Activated CD4-positive, alpha-beta T cell treated with anti-CD3 and anti-CD28 coated beads, Interleukin-2, amount 50 U/mL, for 24 hours (primary cell): ENCODE data around the gene OPN1SW.

Experiments used
- DNase-seq, 2 donors: peaks; one replicate each; pipeline ENCODE4 v3.0.0-alpha.2; 2020; ENCODE audit warnings: low read depth in 1 of 2, low spot score in 1 of 2

OPN1SW gene, protein sequence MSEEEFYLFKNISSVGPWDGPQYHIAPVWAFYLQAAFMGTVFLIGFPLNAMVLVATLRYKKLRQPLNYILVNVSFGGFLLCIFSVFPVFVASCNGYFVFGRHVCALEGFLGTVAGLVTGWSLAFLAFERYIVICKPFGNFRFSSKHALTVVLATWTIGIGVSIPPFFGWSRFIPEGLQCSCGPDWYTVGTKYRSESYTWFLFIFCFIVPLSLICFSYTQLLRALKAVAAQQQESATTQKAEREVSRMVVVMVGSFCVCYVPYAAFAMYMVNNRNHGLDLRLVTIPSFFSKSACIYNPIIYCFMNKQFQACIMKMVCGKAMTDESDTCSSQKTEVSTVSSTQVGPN

DNA sequence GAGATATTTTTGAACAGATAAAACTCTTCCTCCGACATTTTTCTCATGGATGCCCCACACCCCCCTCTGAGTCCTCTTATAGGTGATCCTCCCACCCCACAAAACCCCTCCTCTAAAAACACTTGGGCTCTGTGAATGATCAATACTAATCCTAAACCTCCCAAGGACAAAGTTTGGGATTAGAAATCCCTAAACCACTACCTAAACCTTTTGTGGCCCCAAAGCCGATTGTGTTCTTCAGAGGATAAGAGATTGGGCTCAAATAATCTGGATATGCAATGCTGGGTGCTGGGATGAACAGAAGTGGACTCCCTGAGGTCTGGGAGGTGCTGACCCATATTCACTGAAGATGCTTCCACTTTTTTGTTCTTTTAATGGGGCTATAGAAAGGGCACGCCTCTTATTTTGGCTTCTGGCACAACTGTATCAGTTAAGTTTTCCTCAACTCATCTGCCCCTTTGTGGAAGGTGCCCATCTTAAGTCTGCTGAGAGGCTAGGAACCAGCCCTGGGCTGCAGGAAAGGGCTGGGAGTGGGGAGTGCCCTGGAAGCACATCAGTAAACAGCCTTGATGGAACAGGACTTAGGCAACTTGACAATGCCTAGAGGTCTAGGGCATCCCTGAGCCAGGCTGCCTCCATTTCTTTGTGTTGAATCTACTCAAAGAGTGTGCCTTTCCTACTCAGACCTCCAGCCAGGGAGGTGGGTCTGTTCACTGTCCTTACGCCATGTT lies at the start of gene OPN1SW:
TSS of gene OPN1SW (minus strand) at position 51 of the 731 bp plus-strand sequence. CDS start at position 38, 13 bp downstream.
- no peak for DNase-seq

DNA sequence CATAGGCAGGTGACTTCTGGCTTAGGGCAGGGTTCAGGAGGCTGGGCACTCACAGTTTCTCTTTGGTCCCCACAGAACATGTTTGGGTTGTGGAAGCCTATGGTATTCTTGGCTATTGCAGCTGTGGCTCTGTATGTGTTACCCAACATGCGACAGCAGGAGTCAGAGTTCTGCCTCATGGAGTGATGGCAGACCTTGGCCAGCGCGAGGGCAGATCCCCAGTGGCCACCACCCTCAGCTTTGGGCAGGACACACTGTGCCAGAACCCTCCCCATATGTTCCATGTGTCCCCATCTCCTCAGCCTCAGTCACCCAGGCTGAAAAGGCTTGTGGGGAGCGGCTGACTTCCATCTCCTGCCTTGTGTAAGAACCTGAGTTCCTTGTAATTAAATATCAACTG lies 46.1 kb upstream of the OPN1SW start:
- DNase-seq = no peak

DNA sequence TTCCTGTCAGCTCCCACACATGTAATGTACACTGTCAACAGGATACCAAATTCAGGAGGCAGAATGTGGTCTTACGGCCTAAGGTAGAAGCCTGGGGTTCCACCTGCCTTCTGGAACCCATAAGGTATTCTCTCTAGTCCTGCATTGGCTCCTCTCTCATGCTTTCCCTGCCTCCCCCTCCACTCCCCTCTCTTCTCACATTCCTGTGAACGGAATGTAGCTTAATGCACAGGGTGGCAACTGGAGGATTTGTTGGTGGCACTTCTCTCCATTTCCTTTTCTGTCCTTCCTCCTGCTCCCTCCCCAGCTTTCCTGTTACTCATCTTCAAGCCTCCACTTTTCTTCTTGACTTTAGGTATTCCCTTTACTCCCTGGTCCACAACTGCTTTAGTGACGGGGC lies 43.1 kb upstream of the OPN1SW start:
- no peak for DNase-seq

DNA sequence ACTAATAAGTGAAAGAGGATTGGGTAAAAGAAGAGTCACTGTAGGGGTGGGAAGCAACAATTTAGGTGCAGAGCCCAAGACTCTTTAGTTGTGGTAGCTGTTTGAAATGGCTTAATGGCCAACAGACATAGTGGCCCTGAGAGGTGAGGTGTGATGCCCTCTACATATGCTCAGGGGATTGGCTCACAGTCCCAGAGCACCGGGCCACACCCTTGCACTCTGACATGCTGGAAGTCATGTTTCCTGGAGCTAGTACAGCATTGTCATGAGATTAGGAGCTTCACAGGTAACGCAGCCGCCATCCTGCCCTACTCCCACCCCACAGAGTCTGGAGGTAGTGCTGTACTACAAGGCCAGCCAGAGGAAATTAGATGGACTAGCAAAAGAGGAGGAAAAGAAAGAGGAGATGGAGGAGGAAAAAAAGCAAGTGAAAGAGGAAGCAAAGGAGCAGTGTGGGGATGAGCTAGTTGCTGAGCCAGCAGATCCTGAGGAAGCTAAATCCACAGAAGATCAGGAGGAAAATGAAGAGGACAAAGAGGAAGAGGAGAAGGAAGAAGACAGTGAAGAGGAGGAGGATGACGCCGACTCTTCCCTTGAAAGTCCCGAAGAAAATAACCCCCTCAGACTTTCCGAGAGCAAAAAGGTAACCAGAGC lies 39.8 kb upstream of the OPN1SW start:
- DNase-seq = no peak

DNA sequence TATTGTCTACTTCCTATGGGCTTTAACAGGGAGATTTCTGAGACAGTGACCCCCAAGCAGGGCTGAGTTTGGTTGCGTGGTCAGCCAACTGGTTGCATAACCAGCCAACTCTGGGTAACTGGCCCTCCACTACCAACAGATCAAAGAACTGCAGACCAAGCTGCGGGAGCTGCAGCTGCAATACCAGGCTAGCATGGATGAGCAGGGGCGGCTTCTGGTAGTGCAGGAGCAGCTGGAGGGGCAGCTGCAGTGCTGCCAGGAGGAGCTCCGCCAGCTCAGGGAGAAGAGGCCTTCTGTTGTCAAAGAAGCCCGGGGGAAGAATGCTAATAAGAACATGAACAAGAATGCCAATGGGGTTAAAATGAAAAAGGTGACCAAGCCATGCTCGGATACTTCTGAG lies 38.9 kb upstream of the OPN1SW start:
- DNase-seq = no peak

DNA sequence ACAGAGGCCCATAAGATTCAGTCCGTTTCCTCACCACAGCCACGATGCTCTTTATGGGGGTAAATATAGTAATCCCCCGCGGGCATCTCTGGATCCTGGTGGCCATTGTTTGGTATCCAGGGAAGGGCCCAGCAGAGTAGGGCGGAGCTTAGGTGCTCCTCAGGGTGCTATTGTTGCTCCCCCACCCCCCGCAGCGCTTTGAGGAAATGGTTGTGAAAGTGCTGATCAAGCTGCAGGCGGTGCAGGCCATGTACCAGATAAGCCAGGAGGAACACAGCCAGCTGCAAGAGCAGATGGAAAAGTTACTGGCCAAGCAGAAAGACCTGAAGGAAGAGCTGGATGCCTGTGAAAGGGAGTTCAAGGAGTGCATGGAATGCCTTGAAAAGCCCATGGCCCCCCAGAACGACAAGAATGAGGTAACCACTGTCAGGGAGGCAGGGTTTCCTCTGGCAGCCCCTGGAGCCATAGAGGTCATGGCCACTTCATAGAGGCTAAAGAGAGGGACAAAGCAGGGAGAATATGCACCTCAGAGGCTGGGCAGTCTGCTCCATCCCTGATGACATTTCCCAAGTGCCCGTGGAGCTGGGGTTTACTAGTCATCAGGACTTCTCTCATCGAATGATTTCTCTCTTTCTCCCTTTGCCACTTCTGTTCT lies 37.0 kb upstream of the OPN1SW start:
- no peak for DNase-seq

DNA sequence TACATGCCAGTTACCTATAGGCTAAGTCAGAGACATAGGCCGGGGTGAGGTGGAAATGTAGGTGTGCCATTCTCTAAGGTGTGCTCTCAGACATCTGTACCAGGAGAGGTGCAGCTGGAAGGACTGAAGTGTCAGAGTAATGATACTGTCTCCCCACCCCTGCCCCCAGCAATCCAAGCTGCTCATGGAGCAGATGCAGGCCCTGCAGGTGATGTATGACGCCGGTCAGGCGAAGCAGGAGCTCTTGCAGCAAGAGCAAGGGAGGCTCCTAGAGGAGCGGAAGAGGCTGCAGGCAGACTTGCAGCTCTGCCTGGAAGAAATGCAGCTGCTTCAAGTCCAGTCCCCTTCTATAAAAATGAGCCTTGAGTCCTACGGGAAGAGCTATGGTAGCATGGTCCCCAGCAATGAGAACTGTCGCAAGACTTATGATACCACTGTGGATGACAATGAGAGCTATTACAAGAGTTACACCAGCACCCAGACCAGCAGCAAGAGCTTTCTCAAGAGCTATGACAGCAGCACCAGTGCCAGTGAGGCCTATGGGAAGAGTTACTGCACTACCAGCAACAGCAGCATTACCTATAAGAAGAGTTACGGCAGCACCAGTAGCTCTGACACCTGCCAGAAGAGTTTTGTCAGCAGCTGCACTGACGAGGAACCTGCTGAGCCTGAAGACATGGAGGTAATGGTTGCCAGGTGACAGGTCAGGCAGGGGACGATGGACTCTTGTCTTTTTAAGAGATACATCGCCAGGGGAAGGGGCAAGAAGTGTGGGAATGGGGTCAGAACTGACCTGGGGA lies 36.2 kb upstream of the OPN1SW start:
- DNase-seq = no peak

DNA sequence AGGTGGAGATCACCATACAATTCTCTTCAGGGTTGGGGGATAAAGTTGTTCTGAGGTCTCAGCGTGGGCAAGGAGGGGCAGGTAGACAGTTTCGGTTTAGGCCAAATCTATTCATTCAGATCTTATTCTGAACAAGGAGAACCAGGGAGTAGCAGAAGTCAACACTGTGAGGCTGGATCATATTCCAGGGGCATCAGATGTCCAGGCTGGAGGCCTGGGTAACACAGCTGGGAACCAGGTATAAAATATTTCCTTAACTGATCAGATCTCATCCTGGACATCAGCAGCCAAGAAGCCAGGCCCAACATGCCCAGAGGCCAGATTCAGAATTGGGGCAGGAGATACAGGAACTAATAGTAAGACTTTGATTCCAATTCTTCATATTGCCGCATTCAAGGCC lies 35.4 kb upstream of the OPN1SW start:
- no peak for DNase-seq

DNA sequence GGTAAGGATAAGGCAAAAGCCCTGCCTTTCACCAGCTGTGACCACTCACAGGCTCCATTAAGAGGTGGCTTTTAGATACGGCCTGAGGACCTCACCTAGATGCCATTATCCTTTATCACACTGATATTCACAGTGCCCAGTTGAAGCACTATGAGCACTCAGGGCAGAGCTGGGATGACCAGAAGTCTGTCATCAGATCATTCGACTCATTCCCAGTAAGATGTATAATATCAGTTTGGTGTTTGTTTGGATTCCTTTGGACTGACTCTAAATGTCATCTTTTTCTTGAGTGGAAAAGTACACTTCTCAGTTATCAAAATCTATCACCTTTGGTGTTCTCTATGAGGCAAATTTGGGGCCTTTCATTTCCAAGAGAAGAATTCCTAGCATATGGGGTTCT lies 34.9 kb upstream of the OPN1SW start:
- DNase-seq = no peak

DNA sequence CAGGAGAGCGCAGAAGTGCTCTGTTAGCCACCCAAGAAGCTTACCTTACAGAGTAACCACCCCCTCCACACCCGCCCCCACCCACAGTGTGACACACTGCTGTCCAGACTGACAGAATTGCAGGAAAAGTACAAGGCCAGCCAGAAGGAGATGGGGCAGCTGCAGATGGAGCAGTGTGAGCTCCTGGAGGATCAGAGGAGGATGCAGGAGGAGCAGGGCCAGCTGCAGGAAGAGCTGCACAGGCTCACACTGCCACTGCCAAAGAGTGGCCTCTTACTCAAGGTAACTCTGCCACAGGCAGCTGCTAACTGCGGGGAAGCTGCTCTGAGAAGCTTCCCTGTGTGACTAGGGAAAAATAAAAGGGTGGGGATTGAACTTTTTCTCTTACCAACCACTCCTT lies 33.8 kb upstream of the OPN1SW start:
- no peak for DNase-seq

DNA sequence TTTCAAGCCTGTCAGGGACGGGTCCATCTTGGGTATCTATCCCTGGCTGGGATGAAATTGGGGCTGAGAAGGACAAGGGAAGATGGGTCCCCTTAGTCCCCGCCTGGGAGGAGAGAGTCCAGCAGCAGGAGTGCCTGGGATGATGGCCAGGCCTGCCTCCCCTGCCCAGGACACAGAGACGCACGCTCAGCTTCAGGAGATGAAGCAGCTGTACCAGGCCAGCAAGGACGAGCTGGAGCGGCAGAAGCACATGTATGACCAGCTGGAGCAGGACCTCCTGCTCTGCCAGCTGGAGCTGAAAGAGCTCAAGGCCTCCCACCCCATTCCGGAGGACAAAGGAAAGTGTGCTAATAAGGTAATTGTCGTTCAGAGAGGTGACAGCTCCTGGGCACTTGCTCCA lies 31.6 kb upstream of the OPN1SW start:
- no peak for DNase-seq

DNA sequence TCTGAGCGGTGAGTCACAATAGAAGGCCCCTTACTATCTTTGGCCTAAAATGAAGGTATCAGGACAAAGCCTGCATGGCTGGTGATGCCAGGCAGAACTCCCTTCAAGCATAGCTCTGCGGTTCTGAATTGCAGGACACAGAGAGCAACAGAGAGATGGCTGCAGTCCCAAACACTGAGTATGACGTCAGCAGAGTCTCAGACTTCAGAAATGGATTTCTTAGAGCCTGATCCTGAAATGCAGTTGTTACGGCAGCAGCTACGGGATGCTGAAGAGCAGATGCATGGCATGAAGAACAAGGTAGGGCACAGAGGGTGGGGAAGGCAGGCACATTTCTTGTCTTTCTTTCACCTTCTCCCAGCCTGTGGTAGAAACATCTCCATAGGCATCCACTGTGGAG lies 29.6 kb upstream of the OPN1SW start:
- no peak for DNase-seq

DNA sequence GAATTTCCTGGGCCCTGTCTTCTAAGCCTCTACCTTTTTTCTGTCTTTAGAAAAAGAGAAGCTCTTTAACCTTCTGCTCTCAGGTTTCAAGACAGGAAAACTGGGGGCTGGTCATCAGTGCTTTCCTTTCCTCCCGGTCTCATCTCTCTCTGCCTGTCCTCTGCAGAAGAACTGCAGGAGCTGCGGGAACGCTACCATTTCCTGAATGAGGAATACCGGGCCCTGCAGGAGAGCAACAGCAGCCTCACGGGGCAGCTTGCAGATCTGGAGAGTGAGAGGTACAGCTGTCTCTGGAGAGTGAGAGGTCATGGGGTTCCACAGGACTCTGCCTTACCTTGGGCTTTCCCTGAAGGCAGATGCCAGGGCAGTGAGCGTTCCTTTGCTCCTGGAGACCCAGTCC lies 28.9 kb upstream of the OPN1SW start:
- DNase-seq = no peak

DNA sequence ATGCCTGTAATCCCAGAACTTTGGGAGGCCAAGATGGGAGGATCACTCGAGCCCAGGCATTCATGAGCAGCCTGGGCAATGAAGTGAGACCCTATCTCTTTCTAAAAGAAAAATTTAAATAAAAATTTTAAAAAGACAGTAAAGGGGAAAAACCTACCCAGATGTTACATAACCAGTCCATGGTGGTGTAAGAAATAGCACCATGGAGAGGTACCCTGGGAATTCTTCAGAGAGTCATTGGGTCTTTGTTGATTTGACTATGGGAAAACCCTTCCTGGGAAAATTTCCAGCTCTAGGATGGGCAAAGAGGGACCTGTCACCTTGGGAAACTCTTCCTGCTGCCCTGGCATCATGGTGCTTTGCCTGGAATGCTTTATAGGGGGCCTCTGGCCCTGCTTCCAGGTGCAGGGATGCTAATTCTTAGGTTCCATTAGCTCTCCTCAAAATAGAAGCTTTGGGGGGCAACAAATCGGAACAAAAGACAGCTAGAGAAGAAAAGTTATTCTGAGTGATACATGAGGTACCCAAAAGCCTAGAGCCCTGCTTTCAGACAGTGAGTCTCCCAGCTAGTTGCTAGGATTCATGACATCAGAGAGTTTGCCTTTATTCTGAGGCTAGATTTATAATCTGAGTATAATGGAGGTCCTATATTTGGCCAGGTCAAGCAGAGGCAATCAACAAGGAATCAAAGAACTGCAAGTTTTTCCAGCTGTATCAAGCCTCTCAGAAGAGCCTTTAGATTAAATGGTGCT lies 26.2 kb upstream of the OPN1SW start:
- no peak for DNase-seq

DNA sequence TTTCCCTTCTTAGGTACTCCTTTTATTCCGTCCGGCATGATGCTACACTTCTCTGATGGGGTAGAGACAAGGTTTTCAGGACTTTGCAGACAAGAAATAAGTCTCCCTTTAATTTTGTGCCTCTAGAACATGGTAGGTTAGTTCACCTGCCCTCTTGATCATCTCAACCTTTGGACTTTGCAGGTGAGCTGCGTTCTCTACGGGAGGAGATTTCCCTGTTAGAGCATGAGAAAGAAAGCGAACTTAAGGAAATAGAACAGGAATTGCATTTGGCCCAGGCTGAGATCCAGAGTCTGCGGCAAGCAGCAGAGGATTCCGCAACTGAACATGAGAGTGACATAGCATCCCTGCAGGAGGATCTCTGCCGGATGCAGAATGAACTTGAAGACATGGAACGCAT lies 25.4 kb upstream of the OPN1SW start:
- no peak for DNase-seq

DNA sequence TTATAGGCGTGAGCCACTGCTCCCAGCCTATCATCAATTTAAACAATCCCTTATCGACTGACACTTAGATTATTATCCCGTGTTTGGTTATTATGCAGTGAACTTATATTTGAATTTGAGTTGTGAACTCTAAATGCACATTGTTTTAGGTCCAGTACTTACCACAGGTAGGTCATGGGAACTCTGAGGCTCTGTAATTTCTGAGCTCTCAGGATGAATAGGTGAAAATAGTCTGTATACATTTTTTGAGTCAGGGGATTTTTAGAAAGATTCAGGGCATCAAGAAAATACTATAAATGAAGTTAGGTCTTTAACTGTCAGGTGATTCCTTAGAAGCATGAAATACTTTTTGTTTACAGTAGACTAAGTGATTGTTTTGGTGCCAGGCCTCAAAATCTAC lies 25.0 kb upstream of the OPN1SW start:
- DNase-seq = no peak

DNA sequence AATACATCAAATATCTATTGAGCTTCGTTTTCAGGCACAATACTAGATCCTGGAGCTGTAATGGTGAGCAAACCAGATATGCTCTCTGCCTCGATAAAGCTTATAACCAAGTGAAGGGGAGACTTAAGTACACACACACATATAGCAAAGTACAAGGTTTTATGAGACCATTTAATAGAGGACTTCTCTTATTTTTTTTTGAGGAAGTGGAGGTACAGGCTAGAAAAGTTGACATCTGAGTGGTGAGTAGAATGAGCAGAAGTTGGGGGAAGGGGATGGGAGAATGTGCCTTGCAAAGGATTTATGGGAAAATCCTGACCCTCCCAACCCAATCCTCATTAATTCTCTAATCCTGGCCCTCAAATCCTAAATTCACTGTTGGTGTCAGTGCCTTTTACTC lies 23.9 kb upstream of the OPN1SW start:
- no peak for DNase-seq

DNA sequence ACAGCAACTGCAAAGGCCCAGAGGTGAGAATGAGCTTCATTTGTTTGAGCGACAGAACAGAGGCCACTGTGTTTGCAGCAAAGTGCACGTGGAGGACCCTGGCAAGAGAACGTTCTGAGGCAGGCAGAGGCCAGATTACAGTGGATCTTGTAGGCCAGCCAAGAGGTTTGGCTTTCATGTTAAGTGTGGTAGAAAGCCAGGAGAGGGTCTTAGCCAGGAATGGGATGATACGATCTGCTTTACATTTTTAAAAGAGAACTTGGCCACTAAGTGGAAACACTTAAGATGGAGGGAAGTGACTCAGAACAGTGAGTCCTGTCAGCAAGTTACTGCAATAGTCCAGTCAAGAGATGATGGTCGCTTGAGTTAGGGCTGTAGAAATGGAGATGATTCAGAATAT lies 20.7 kb upstream of the OPN1SW start:
- no peak for DNase-seq

DNA sequence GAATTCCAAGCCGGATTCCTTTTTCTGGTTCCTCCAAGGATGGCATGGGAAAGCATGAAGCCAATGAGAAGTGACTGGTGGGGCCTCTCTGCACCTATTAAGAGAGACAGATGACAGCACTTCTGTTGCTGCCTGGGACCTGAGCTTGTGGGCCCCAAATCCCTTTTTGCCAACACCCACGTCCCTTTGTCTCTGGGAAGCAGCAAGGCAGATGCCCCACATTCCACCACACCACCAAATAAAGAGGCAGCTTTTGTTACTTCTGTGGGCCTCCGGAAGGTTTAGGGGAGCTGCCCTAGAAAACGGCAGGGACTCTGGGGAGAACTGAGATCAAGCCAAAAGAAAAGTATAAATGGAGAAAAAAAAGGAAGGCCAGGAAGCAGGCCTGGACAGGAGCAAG lies 19.5 kb upstream of the OPN1SW start:
- no peak for DNase-seq

DNA sequence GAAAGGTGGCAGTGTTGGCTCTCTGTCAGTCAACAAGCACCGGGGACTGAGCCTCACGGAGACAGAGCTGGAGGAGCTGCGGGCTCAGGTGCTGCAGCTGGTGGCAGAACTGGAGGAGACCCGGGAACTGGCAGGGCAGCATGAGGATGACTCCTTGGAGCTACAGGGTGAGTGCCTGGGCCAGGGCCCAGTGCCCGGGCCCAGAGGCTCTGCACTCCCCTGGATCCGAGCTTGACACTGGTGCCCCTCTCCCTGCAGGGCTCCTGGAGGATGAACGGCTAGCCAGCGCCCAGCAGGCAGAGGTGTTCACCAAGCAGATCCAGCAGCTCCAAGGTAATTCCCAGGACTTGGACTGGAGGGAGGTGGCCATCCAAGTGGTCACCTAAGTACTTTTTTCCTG lies 18.8 kb upstream of the OPN1SW start:
- no peak for DNase-seq
